Activated CD4-positive, alpha-beta T cell treated with anti-CD3 and anti-CD28 coated beads for 4 hours (primary cell): Measurements from ENCODE around the gene CENPO.
"Not testable (repeated sequence)": the region's sequence is repeated elsewhere in the genome, so short reads cannot be mapped to it uniquely, and the experiment has no call there.

ENCODE experiments used
- DNase-seq, 2 donors: peaks; one replicate each; pipeline ENCODE4 v3.0.0-alpha.2; 2020

Gene CENPO

DNA sequence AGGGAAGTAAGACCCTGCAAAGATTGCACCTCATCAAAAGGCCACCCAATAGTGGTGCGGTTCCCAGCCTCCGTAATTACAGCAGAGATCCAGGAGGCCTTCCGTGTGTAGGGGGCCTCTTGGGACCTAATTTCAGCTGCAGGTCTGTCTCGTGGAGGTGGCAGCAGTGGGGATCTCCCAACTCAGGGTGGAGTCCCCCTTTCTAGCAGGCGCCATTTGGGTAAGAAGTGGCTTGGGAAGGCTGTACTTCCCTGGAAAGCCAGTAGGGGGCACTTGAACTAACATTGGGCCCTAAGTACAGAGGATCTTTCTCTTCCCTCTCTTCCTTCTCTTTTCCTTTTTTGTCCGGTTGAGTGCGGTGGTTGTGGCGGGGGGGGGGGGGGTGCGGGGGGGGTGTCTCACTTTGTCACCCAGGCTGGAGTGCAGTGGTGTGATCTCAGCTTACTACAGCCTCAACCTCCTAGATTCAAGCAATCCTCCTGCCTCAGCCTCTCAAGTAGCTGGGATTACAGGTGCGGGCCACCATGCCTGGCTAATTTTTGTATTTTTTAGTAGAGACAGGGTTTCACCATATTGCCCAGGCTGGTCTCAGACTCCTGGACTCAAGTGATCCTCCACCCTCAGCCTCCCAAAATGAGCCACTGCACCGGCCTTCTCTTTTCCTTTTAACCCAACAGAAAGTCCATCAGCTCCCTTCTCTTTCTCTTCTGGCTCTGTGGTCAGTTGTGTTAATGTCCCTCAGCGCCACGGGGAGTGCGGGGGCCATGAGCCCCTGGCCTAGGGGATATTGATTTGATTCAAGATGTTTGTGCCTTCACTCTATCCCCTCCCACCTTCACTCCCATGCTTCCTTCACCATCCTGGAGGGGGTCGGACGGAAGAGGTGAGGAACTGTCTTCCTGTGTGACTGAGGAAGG lies 32.0 kb downstream of the CENPO start:
- DNase-seq, result peak in 1 of 2 donors; percentile 16

DNA sequence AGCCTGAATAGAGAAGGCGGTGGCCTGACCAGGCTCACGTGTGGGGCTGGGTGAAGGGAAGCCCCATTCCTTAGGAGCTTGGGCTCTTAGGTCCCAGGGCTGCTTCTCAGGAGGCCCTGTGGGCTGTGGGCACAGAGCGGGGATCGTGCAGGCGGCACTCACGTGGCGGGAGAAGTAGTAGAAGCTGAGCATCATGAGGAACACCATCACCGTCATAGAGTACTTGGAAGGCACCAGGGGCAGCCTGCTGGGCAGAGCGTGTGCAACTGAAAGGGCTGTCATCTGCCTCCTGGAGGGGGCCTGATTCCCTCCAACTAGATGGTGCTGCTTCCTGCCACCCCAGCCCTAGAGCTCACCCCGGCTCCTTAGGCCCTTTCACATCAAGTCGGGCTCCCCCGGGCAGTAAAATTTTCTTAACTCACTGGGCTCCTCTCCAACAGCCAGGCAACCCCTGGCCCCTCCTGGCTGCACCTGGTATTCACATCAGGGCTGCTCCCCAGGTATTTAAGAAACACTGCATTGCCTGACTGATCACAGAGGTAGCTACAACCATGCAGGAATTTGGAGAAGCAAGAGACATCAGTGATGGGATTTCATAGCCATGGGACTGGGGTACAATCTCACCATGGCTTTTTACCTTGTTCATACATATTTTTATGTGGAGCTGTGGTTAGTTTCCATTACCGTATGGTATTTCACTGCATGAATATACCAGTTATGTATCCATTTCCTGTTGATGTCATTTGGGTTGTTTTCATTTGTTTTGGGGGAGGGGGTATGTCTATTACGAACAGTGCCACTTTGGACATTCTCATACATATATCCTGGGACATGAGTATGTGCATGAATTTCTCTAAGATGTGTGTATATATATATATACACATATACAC lies 32.9 kb downstream of the CENPO start:
- no peak for DNase-seq

DNA sequence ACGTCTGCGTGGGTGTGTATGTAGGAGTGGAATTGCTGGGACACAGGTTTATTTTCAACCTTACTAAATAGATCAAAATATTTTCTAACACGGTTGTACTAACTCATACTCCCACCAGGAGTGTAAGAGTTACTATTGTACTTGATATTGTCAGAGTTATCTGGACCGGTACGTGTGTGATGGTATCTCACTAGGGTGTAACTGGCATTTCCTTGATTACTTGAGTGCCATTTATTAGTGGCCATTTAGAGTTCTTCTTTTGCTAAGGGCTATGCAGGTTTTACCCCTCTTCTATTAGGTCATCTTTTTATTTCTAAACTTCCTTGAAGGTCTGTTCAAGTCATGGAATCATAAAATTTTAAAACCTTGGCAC lies 33.5 kb downstream of the CENPO start:
- no peak for DNase-seq

- peak; percentile 69 to 74 for DNase-seq
These were observed 34.4 kb downstream of the CENPO start for GRCh38 chr2:24827321-24828237.

DNA sequence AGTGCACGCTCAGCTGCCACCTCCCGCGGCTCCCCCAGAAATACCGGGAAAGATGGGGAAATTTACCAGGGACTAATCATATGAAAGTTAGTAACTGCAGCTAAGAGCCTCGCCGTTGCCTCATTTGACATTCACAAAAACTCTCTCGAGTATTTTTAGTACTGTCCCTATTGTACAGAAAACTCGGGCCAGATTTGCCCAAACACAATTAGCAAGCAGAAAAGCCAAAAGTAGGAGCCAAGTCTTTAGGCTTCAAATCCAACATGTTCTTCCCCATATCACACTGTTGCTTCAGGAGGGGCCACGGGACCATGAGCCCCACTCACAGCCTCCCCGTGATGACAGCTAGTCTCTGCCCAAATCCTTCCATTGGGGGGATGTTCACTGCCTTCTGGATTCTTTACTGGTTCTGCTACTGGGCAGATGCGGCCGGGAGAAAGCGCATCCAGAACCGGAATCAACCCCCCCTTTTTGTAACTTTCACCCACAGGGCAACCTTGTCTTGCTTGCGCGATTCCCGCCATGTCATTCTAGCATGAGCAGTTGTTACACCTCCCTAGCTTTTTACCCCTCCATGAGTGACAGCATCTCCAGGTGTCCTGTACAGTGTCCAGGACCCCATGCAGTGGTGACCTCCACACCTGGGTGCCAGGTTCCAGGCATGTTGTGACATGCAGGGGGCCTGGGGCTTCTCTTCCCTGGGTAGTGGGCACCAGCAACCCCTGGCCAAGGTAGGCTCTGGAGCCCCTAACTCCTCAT lies 35.2 kb downstream of the CENPO start:
- DNase-seq, result no peak

DNA sequence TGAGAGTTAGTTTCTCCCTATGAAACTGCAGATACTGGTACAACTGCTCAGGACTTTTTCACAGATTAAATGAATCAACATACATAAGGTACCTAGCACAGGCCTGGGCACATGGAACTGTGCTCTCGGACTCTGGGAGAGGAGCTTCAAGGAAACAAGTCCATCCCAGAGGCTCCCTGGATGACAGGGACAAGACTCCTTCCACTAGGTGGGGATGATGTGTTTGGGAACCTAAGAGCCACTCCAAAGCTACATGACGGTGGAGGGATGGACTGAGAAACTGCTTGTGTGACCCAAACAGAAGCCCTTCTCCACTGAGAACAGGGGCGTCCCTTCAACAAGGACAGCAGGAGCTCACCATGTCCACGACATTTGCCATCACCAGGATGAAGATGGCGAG lies 37.1 kb downstream of the CENPO start:
- DNase-seq, result no peak

DNA sequence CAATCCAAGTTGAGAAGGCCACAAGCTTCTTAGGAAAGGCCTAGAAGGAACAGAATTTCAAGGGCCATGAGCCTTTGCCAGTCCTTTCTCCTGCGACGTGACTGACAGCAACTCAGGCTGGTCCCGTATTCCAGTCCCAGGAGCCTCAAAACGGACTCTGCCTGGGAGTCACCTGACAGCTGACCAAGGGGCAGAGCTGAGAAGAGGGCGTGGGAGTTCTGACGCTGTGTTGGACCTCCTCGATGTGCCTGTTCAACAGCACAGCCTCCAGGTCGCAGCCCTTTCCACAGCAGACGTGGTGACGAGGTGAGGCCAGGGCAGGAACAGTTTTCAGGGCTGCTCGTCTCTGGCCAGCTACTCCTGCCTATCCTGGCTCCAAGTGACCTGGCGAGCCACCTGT lies 37.6 kb downstream of the CENPO start:
- DNase-seq, result no peak

DNA sequence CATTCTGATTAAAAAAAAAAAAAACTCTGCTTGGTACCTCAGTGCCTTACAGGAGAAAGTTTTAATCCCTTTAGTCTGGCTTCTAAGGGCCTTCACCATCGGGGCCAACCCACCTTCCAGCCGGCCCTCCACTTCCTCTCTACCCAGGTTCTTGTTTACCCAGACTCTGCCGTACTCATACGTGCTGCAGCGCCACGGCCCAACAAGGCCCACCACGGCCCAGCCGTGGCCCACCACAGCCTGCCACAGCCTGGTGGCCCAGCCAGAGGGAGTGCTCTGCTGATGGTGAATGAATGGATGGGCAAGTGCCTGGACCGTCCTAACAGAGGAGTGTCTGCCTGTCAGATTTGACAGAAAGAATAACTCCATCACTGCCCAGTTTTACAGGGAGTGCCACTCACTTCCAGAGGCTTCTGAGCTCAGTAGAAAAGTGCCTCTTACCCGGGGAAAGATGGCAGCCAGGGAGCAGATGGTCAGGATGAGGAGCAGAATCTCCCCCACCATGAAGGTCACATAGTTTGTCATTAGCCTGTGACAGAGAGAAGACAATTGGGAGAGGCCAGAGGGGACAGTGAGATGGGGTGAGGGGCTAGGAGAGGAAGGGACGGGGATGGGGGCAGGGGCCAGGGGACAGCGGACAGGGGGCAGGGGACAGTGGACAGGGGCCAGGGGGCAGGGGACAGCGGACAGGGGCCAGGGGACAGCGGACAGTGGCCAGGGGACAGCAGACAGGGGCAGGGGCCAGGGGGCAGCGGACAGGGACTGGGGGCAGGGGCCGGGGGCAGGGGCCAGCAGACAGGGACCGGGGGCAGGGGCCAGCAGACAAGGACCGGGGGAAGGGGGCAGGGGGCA lies 38.2 kb downstream of the CENPO start:
- DNase-seq, result no peak

- no peak for DNase-seq
These were observed 38.8 kb downstream of the CENPO start for GRCh38 chr2:24832073-24832461.

DNA sequence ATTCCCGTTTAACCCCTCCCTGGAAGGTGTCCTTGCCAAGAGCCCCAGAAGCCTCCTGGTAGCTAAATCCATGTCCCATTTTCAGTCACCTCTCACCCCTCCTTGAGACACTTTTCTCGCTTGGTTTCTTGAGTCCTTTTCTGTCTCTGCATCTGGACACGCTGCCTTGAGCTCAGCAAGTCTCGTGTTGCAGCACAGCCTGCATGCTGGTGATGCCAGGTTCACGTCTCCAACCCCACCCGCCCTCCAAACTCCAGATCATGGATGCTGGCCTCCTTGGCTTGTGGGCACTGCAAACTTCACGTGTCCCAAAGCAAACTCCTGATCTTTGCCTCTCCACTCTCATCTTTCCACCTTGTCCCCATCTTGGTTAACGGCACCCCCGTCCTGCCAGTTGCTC lies 39.3 kb downstream of the CENPO start:
- no peak for DNase-seq

DNA sequence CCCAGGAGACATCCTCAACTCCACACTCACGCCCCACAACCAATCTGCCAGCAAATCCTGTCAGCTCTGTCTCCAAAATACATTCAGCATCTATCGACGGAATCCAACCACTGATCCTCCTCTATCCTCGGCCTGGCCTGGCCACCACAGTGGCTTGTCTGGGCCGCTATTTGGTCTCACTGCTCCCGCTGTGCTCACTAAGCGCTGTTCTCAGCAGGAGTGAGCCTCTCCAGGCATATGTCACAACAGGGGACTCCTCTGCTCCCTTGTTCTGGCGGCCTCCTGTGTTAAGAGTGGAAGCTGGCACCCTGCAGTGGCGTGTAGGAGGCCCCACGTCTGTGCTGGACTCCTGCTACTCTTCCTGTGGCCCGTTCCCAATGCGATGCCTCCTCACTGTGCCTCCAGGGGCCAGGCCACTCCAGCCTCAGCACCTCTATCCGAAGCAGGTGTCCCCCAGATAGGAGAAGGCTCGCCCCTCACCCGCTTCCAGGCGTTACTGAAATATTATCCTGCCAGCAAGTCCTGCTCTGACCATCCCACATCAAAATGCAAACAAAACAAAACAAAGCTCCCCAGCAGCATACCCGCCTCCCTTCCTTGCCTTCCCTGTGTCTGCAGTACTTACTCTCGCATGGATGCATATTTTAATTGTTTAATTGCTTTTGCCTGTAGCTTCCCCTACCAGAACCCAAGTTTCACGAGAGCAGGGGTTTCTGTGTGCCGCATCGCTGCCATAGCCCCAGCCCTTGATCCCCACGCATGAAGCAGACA lies 39.9 kb downstream of the CENPO start:
- no peak for DNase-seq

- DNase-seq, result no peak
These were observed 40.9 kb downstream of the CENPO start for GRCh38 chr2:24833821-24834732.

GRCh38 chr2:24834733-24835395 lies 41.6 kb downstream of the CENPO start:
- DNase-seq, result no peak

DNA sequence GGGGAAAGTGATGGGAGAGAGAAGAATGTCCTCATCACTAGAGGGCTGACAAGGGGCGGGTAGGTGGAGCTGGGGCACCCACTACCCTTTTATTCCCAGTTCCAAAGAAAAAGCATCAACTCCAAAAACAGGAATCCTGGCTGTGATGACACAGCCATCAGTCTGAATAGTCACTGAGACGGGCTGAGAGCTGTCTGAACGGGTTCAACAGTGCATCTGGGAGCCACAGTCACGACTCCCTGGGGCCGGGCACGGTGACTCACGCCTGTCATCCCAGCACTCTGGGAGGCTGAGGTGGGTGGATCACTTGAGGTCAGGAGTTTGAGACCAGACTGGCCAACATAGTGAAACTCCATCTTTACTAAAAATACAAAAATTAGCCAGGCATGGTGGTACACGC lies 42.2 kb downstream of the CENPO start:
- DNase-seq, result not testable (repeated sequence)

DNA sequence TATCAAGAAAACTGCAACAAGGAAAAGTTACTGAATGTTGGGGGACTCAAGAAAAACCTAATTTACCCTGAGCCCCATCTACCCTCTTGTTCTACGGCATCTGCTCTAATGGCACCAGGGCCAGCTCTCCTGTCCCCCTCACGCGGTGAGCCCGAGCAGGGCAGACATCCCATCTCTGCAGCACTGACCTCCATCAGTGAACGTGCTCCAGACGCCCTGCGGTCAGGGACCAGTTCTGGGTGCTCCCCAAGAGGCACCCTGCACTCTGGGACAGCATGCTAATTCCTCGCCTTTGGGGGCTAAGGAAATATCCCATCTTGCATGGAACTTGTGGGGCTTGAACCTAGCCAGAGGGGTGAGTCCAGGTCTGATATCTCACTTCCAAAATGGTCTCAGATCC lies 43.0 kb downstream of the CENPO start:
- no peak for DNase-seq

DNA sequence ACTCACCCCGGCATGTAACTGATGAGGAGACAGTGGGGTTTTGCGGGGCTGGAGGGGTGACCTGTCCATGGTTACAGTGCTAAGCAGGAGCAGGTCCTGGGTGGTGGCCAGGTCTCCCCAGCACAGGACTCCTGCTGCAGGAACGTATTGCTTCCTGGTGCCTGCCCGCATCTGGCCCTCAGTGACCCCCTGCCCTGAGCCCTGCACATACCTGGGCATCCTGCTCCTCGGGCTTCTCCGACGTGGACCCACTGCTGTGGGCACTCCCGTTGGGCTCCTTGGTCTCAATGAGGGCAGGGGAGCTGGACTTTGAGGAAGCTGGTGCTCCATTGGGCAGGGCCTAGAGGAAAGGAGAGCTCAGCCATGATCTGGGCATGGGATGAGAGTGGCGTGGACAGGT lies 43.5 kb downstream of the CENPO start:
- no peak for DNase-seq

DNA sequence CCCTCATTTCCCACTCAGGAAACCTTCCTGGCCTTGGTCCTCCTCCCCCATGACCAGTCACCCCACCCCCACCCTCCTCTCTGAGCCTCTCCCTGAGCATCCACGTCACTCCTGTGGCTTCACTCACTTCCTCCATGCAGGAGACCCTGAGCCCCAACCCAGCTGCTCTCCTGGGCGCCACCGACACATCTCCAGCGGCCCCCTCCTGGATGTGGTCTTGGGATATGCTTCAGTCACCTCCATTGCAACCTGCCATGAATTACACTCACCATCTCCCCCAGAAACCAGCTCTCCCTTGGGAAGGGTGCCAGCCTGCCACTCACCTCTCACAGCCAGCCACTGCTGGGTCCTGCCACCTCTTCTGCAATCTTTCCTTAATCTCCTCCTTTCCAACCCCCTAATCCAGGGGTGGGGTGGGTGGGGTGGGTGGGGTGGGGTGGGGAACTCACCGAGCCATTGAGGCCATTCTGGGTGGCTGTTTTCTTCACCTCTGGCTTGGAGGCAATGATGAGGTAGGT lies 44.8 kb downstream of the CENPO start:
- DNase-seq, result no peak

DNA sequence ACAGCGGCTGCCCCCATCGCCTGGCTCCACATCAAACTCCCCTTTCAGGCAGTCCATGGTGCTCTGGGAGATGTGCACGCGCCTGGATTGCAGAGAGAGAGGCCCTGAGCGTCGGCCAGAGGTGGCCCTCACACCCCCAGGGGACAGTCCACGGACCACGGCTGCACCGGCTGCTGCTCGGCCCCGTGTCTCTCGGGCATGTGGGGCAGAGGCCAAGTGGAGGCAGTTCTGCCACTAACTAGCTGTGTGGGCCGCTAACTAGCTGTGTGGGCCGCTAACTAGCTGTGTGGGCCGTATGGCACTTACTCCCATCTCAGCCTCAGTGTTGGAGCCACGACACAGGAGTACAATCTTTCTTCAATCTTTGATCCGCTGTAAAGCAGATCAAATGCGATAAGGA lies 45.3 kb downstream of the CENPO start:
- no peak for DNase-seq
